SU-DHL-6 (cell line): Measurements from ENCODE around the gene CETP.

Source experiments
- H2AFZ ChIP-seq: fragments of 200-600 bp; sonication (generic); 2 replicates; pipeline ENCODE4 v1.6.1; 2014; ENCODE audit warnings: low read depth, mild to moderate bottlenecking, moderate library complexity, mixed read lengths, antibody characterized with exemption, low read length; ENCODE audit not compliant: severe bottlenecking
- H3F3A ChIP-seq: fragments of 200-600 bp; shearing (Covaris generic); 2 replicates; pipeline ENCODE4 v1.6.0; 2016; ENCODE audit warnings: antibody characterized with exemption, mild to moderate bottlenecking; ENCODE audit not compliant: insufficient read depth
- H3K27ac ChIP-seq: fragments of 200-600 bp; sonication (generic); 2 replicates; pipeline ENCODE4 v1.5.1; 2016; ENCODE audit warnings: low read depth, mild to moderate bottlenecking, low read length, moderate library complexity, mixed read lengths
- H3K27me3 ChIP-seq: fragments of 200-600 bp; sonication (generic), shearing (Covaris generic); 2 replicates; pipeline ENCODE4 v1.6.0; 2014; ENCODE audit warnings: mild to moderate bottlenecking, low read length
- H3K36me3 ChIP-seq: fragments of 200-600 bp; sonication (generic); 2 replicates; pipeline ENCODE4 v1.6.1; 2014; ENCODE audit warnings: mild to moderate bottlenecking, low read length, mixed read lengths
- H3K4me2 ChIP-seq: fragments of 300-600, 200-600 bp; shearing (Covaris generic), sonication (generic); 2 replicates; pipeline ENCODE4 v1.6.0; 2014; ENCODE audit warnings: low read length, low read depth, mild to moderate bottlenecking; ENCODE audit not compliant: poor library complexity, severe bottlenecking
- H3K4me3 ChIP-seq: fragments of 200-600 bp; sonication (generic); 2 replicates; pipeline ENCODE4 v1.5.1; 2014; ENCODE audit warnings: antibody characterized with exemption, low read length, mild to moderate bottlenecking, mixed read lengths; ENCODE audit not compliant: insufficient read depth, poor library complexity, severe bottlenecking
- H3K79me2 ChIP-seq: fragments of 200-600 bp; sonication (generic); 2 replicates; pipeline ENCODE4 v1.6.1; 2014; ENCODE audit warnings: mild to moderate bottlenecking, low read length, moderate library complexity; ENCODE audit not compliant: insufficient read depth
- H3K9ac ChIP-seq: fragments of 200-600 bp; sonication (generic); 2 replicates; pipeline ENCODE4 v1.7.0; 2014; ENCODE audit warnings: mild to moderate bottlenecking, low read length
- H3K9me2 ChIP-seq: fragments of 200-600 bp; sonication (generic); replicated peaks from 2 replicates; pipeline ENCODE4 v1.6.1; 2014; ENCODE audit warnings: low read length; ENCODE audit not compliant: insufficient read depth
- H3K9me3 ChIP-seq: fragments of 200-600 bp; sonication (generic); 2 replicates; pipeline ENCODE4 v1.6.1; 2014; ENCODE audit warnings: low read length, mixed read lengths; ENCODE audit not compliant: insufficient read depth
- H4K20me1 ChIP-seq: fragments of 200-600 bp; sonication (generic); 2 replicates; pipeline ENCODE4 v1.6.1; 2014; ENCODE audit warnings: low read depth, mild to moderate bottlenecking, antibody characterized with exemption, low read length, moderate library complexity, mixed read lengths
- EZH2phosphoT487 ChIP-seq: fragments of 200-600 bp; sonication (generic), shearing (Covaris generic); conservative IDR thresholded peaks from 2 replicates; pipeline ENCODE4 v1.6.1; 2018; ENCODE audit warnings: mild to moderate bottlenecking, antibody characterized with exemption, low read length, moderate library complexity, mixed read lengths
- TF ChIP-seq, protein P1 (sequence below): fragments of 200-600 bp; sonication (generic); IDR thresholded peaks from one replicate; pipeline ENCODE4 v1.5.1; 2017; ENCODE audit warnings: antibody characterized with exemption, mild to moderate bottlenecking, low read length, moderate library complexity; ENCODE audit not compliant: insufficient read depth, poor library complexity, severe bottlenecking

CETP gene

DNA sequence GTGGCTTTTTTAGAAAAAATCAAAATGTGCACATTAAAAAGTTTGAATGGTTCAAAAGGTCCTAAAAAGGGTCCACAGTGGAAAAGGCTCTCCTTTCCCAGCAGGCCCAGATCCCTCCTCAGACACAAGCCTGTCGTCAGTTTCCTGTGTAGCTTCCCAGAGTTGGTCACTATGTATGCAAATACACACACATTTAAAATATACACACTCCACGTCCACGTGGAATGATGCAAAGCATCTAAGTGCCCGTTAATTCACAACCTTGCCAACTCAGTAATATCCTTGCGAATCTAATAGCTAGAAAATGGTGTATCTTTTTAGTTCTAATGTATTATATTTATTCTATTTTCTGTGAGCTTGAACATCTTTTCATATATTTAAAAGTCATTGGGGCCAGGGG lies 45.3 kb downstream of the CETP start:
- no peak overlapping the region for H3K4me2 ChIP-seq
- H3K9me3 ChIP-seq: no peaks in the 10 kb centered on the region
- H2AFZ ChIP-seq: no peak overlapping the region
- H3F3A ChIP-seq: no peaks in the 10 kb centered on the region
- H4K20me1 ChIP-seq: no peaks in the 10 kb centered on the region
- no peak overlapping the region for H3K4me3 ChIP-seq
- H3K27ac ChIP-seq: no peak overlapping the region
- H3K36me3 ChIP-seq: no peaks in the 10 kb centered on the region
- no peaks in the 10 kb centered on the region for H3K9me2 ChIP-seq
- no peaks in the 10 kb centered on the region for H3K27me3 ChIP-seq
- no peaks in the 10 kb centered on the region for H3K79me2 ChIP-seq
- TF ChIP-seq, protein P1, sequence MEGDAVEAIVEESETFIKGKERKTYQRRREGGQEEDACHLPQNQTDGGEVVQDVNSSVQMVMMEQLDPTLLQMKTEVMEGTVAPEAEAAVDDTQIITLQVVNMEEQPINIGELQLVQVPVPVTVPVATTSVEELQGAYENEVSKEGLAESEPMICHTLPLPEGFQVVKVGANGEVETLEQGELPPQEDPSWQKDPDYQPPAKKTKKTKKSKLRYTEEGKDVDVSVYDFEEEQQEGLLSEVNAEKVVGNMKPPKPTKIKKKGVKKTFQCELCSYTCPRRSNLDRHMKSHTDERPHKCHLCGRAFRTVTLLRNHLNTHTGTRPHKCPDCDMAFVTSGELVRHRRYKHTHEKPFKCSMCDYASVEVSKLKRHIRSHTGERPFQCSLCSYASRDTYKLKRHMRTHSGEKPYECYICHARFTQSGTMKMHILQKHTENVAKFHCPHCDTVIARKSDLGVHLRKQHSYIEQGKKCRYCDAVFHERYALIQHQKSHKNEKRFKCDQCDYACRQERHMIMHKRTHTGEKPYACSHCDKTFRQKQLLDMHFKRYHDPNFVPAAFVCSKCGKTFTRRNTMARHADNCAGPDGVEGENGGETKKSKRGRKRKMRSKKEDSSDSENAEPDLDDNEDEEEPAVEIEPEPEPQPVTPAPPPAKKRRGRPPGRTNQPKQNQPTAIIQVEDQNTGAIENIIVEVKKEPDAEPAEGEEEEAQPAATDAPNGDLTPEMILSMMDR: no peak
- no peak for TF ChIP-seq EZH2phosphoT487
- no peak overlapping the region for H3K9ac ChIP-seq

DNA sequence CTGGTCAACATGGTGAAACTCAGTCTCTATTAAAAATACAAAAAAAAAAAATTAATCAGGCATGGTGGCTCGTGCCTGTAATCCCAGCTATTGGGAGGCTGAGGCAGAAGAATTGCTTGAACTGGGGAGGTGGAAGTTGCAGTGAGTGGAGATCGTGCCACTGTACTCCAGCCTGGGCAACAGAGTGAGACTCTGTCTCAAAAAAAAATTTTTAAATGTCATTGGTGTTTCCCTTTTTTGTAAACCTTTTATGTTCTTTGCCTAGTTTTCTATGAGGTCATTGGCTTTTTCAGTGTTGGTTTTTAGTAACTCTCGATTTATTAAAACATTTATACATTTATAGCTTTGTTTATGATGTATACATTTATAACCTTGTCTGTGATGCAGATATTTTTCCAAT lies 45.8 kb downstream of the CETP start:
- no peak overlapping the region for H3K27ac ChIP-seq
- no peaks in the 10 kb centered on the region for H3K9me3 ChIP-seq
- no peak for TF ChIP-seq EZH2phosphoT487
- TF ChIP-seq, protein P1: no peak
- no peaks in the 10 kb centered on the region for H3K79me2 ChIP-seq
- no peaks in the 10 kb centered on the region for H3K36me3 ChIP-seq
- H3K4me3 ChIP-seq: no peak overlapping the region
- H3K27me3 ChIP-seq: no peaks in the 10 kb centered on the region
- H3K9me2 ChIP-seq: no peaks in the 10 kb centered on the region
- H3K4me2 ChIP-seq: no peak overlapping the region
- H2AFZ ChIP-seq: no peak overlapping the region
- no peaks in the 10 kb centered on the region for H4K20me1 ChIP-seq
- no peaks in the 10 kb centered on the region for H3F3A ChIP-seq
- H3K9ac ChIP-seq: no peak overlapping the region

DNA sequence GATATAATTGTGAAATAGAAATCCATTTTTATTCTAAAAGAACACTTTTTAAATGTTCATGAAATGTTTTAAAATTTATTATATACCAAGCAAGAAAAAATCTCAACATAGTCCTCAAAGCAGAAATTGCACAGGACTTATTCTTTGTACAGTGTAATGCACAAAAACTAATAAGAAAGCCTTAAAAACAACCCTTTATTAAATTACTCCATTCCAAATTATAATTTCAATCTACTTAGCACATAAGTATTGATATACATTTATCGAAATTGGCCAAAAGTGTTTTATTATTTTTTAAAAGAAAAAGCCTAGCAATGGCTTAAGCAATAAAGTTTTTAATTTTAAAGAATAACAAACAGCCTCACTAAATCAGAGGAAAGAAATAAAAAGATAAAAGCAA lies 46.7 kb downstream of the CETP start:
- H3K4me3 ChIP-seq: no peak overlapping the region
- H3K27ac ChIP-seq: no peak overlapping the region
- H3F3A ChIP-seq: no peaks in the 10 kb centered on the region
- H3K9ac ChIP-seq: no peak overlapping the region
- no peak for TF ChIP-seq EZH2phosphoT487
- TF ChIP-seq, protein P1: no peak
- no peaks in the 10 kb centered on the region for H4K20me1 ChIP-seq
- H3K9me3 ChIP-seq: no peaks in the 10 kb centered on the region
- H3K79me2 ChIP-seq: no peaks in the 10 kb centered on the region
- no peak overlapping the region for H2AFZ ChIP-seq
- no peaks in the 10 kb centered on the region for H3K27me3 ChIP-seq
- H3K36me3 ChIP-seq: no peaks in the 10 kb centered on the region
- H3K4me2 ChIP-seq: no peak overlapping the region
- no peaks in the 10 kb centered on the region for H3K9me2 ChIP-seq
